B cell (primary cell): Measurements from ENCODE around the gene MOV10L1.

Experiments
- EZH2 ChIP-seq: IDR thresholded peaks from 2 replicates; pipeline ENCODE4 v1.6.1; 2012; ENCODE audit warnings: borderline replicate concordance, low read depth, mild to moderate bottlenecking, moderate library complexity, low read length; ENCODE audit not compliant: insufficient read depth, poor library complexity, severe bottlenecking
- TF ChIP-seq, protein P1 (sequence below): fragments of 200-600 bp; IDR thresholded peaks from one replicate; pipeline ENCODE4 v1.8.0; 2022; ENCODE audit warnings: antibody characterized with exemption, mild to moderate bottlenecking

DNA sequence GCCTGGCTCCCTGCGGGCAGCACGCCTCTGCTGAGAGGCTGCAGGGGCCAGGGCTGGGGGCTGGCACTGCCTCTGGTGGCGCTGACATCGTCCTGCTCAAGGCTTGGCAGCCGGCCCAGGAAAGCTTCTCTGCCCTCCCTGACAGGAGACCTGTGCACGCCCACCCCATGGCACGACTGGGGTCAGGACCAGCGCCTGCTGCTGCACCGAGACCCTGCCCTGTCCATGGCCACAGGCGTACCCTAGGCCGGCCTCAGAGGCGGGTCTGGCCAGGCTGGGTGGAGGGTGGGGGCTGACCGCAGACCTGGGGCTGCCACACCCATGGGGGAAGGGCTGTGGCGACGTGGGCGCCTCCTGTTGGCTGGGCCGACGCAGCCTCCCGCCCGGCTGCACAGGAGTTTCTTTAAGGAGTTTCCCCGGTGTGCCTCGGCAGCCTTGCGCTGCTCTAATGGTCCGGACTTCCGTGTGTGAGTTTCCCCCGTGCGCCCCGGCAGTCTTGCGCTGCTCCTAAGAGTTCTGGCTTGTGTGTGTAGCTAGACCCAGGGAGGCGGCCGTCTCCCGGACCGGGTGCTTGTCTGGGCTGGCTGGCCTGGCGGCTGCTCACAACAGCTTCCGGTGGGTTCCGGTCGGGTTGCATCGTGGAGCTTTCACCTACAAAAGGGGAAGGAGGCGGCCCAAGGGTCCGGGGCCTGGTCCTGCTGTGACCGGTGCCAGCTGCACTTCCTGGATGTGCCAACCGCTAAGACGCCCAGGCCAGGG, 100.6 kb downstream of the MOV10L1 start:
- TF ChIP-seq, protein P1, sequence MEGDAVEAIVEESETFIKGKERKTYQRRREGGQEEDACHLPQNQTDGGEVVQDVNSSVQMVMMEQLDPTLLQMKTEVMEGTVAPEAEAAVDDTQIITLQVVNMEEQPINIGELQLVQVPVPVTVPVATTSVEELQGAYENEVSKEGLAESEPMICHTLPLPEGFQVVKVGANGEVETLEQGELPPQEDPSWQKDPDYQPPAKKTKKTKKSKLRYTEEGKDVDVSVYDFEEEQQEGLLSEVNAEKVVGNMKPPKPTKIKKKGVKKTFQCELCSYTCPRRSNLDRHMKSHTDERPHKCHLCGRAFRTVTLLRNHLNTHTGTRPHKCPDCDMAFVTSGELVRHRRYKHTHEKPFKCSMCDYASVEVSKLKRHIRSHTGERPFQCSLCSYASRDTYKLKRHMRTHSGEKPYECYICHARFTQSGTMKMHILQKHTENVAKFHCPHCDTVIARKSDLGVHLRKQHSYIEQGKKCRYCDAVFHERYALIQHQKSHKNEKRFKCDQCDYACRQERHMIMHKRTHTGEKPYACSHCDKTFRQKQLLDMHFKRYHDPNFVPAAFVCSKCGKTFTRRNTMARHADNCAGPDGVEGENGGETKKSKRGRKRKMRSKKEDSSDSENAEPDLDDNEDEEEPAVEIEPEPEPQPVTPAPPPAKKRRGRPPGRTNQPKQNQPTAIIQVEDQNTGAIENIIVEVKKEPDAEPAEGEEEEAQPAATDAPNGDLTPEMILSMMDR, result peak; percentile 54
- TF ChIP-seq EZH2, result no peak
